HepG2 (cell line): ENCODE data around the gene NRGN.

Experiments used
- FOXP1 ChIP-seq, 2 experiments: fragments of 450-650 bp in 1 of 2; IDR thresholded peaks; 2 replicates each; pipeline ENCODE4 v1.6.1; 2017 to 2018; ENCODE audit warnings: antibody characterized with exemption in 1 of 2
- HNRNPLL ChIP-seq: fragments of 200-400 bp; formaldehyde crosslinking; IDR thresholded peaks from 2 replicates; pipeline ENCODE4 v1.6.1; 2017; ENCODE audit warnings: mild to moderate bottlenecking, low read depth, low read length; ENCODE audit not compliant: poor library complexity, severe bottlenecking
- MTA3 ChIP-seq: sonication (generic); formaldehyde crosslinking; IDR thresholded peaks from 2 replicates; pipeline ENCODE4 v1.4.0; 2020; ENCODE audit warnings: missing genetic modification reagents
- NFE2L2 ChIP-seq: fragments of 150-350 bp; IDR thresholded peaks from 2 replicates; pipeline ENCODE4 v1.6.1; 2014; ENCODE audit warnings: low read length
- TF ChIP-seq, protein P1 (sequence below): sonication (generic); formaldehyde crosslinking; IDR thresholded peaks from 2 replicates; pipeline ENCODE4 v1.5.0; 2020; ENCODE audit warnings: mild to moderate bottlenecking, missing genetic modification reagents, moderate library complexity
- TF ChIP-seq, protein P2 (sequence below): sonication (generic); formaldehyde crosslinking; IDR thresholded peaks from 2 replicates; pipeline ENCODE4 v1.4.0; 2020; ENCODE audit warnings: missing genetic modification reagents; ENCODE audit errors: not compliant biosample characterization

DNA sequence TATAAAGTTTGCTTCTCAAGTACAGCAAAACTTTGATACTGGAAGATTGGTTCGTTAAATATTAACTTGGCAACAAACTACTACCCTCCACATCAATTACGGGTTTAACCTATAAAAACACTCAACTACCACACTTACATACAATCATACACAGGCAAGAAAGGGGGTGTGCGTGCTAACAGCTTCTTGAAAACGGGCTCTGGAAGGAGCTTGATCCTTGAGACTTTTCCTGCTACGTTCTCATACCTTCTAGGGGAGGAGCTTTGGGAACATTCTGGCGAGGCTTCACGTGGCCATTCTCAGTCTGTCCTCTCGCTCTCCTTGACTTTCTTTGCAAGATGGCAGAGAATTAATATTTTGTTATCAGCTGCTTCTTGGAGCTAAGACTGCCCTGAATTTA is 29.2 kb downstream of the NRGN start:
- TF ChIP-seq, protein P1, sequence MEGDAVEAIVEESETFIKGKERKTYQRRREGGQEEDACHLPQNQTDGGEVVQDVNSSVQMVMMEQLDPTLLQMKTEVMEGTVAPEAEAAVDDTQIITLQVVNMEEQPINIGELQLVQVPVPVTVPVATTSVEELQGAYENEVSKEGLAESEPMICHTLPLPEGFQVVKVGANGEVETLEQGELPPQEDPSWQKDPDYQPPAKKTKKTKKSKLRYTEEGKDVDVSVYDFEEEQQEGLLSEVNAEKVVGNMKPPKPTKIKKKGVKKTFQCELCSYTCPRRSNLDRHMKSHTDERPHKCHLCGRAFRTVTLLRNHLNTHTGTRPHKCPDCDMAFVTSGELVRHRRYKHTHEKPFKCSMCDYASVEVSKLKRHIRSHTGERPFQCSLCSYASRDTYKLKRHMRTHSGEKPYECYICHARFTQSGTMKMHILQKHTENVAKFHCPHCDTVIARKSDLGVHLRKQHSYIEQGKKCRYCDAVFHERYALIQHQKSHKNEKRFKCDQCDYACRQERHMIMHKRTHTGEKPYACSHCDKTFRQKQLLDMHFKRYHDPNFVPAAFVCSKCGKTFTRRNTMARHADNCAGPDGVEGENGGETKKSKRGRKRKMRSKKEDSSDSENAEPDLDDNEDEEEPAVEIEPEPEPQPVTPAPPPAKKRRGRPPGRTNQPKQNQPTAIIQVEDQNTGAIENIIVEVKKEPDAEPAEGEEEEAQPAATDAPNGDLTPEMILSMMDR (CRISPR knock-in tag) = no peak
- TF ChIP-seq FOXP1 (IDR thresholded peaks at IDR 0.05) = no peak
- TF ChIP-seq FOXP1 (CRISPR knock-in tag; IDR thresholded peaks at IDR 0.05) = no peak
- TF ChIP-seq, protein P2, sequence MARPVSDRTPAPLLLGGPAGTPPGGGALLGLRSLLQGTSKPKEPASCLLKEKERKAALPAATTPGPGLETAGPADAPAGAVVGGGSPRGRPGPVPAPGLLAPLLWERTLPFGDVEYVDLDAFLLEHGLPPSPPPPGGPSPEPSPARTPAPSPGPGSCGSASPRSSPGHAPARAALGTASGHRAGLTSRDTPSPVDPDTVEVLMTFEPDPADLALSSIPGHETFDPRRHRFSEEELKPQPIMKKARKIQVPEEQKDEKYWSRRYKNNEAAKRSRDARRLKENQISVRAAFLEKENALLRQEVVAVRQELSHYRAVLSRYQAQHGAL (CRISPR knock-in tag) = no peak
- TF ChIP-seq MTA3 (CRISPR knock-in tag) = no peak
- no peak for TF ChIP-seq NFE2L2
- no peak for TF ChIP-seq HNRNPLL
